ENCODE results near the gene SCGN.
A peak's percentile ranks its signal among the peaks of the same experiment; 100 is the strongest.

SCGN gene

GRCh38 chr6:25691894-25692293 is 39.9 kb downstream of the SCGN start:
- DNase-seq, result no peak

- DNase-seq, result no peak
Measured at GRCh38 chr6:25692472-25692871, 40.5 kb downstream of the SCGN start.

- no peak for DNase-seq
Measured at GRCh38 chr6:25694366-25694765, 42.4 kb downstream of the SCGN start.

GRCh38 chr6:25695671-25696070 is 43.7 kb downstream of the SCGN start:
- DNase-seq, result no peak

GRCh38 chr6:25697537-25698340 is 45.7 kb downstream of the SCGN start:
- no peak for DNase-seq

DNA sequence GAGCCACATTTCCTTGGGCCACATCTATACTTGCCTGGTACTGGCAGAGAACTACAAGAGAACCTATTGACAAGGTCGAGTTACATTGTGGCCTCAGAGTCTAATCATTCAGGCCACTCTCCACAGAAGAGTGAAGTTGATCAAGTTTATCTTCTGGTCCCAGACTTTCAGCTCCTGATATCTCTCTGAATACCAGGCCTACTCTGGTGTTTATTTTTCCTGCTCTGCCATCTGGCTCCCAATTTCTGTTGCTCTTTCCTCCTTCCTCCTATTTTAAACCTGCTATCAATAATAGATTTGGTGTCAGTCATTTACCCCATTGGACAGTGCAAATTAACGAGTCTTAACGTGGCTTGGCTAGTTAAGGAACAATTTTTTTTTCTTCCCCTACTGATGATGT is 46.6 kb downstream of the SCGN start:
- DNase-seq, result no peak

GRCh38 chr6:25699649-25700048 is 47.6 kb downstream of the SCGN start:
- DNase-seq, result no peak

DNA sequence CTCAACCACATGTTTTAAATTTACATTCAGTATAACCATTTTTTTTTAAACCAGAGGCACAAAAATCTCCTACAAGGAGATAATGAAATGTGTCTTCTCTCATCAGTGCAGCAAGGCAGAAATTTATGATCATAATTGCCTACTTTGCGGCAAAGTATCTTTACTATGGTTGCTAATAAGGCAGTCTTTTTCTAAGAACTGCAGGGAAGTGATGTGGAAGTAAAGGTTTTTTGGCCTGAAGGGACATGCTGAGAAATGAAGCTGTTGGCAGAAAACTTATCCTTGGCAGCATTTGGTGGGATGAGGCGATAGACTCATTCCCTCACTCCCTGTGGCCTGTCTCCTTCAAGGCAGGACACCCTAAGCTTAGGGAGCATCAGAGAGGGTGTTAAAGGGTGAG is 48.7 kb downstream of the SCGN start:
- DNase-seq, result no peak

DNA sequence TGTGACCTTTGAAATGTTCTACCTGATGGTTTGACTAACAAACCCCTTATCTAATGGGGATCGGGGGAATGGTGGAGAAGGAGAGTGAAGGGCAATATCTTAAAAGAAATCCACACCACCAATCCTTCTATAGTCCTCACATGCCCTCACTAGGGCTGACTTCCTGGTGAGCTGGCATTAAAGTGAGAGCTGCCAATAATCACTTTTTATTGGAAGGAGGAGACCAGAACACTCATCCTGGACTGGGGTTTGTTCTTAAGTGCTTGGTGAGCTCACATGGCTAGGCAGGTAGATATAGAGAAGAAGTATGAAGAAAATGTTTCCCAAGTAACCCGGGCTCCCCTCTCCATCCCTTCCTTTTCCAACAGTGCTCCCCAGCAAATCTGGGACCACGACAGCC is 49.8 kb downstream of the SCGN start:
- DNase-seq, result no peak

DNA sequence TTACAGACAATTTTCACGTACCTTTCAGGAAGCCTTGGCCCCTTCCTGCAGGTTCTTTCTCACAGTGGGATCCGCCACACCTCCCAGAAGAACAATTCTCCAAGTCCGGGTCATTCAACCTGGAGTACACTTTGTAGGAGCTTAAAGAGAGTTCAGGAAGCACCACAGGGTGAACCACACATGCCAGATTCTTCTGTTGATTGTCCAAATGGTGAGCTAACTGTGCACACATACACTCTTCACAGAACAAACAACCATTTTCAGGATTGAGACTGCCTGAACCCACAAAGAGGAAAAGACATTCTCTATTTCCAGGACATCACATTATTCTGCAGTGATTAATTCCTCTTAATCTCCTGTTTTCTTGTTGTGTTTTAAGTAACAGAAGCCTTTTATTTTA is 51.0 kb downstream of the SCGN start:
- DNase-seq, result no peak

DNA sequence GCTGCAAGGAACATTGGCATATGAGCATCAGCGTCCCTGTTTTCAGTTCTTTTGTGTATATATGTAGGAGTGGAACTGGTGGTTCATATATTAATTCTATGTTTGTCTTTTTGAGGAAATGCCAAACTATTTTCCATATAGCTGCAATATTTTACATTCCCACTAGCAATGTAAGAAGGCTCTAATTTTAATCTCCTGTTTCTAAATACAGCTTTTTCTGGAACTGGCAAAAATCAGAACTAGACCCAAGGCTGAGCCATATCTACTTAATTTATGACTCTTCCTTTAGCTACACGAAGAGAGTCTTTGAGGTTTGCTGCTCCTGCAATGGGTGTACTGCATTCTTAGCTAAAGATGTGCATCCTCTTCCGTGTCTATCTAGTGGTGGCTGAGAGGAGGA is 52.0 kb downstream of the SCGN start:
- DNase-seq, result no peak

GRCh38 chr6:25706314-25707014 is 54.4 kb downstream of the SCGN start:
- DNase-seq, result no peak

DNA sequence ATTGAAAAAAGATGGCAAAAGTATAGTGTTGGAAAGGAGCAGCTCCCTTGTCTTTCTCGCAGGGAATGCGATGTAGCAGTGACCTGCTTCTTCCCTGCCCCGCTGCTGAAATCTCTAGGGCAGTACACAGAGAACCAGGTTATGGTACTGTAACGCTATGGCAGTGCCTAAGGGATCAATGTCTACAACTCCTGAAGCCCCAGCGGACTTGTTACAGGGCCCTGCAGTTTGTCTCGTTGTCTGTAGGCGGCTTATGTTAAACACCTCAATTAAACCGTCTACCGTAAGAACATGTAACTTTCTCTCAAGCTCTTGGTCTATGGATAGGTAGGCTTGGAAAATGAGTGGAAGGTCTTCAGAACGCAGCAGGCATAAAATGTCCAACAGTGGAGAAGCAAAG is 57.7 kb downstream of the SCGN start:
- no peak for DNase-seq

DNA sequence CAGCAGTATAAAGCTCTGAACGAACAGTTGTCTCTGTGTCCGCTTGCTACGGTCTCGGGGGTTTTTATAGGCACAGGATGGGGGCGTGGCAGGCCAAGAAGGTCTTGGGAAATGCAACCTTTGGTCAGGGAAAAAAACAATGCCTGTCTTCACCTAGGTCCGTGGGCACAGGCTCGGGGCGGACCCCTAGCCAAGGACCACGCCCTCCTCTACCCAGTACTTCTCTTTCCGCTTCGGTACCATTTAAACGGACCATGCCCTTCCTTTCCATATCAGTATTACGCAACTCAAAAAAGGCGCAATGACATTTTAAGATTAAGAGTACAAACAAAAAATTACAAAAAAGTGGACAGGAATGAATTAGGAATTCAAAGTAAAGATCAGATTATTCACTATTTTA is 58.3 kb downstream of the SCGN start:
- no peak for DNase-seq

- peak; percentile 21 for DNase-seq
Measured at GRCh38 chr6:25713824-25714223, 61.8 kb downstream of the SCGN start.

- DNase-seq, result no peak
Measured at GRCh38 chr6:25714765-25715164, 62.8 kb downstream of the SCGN start.

DNA sequence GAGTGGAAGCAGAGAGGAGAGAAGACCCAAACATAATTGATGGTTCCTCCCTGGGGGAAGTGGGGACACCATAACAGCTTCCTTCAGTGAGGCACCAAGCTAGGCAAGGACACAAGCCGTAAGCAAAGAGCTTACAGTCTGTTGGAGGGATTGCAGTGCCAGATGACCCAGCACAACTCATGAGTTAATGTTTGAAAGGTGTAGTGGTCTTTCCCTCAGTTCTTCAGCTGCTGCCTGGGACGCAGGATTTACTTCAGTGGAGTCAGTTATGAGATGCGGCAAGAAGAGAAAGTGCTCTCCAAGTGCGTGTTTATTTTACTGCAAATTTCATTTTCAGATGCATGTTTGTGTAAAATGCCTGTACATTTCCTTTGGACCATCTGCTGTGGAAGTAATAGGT is 63.8 kb downstream of the SCGN start:
- DNase-seq, result no peak

DNA sequence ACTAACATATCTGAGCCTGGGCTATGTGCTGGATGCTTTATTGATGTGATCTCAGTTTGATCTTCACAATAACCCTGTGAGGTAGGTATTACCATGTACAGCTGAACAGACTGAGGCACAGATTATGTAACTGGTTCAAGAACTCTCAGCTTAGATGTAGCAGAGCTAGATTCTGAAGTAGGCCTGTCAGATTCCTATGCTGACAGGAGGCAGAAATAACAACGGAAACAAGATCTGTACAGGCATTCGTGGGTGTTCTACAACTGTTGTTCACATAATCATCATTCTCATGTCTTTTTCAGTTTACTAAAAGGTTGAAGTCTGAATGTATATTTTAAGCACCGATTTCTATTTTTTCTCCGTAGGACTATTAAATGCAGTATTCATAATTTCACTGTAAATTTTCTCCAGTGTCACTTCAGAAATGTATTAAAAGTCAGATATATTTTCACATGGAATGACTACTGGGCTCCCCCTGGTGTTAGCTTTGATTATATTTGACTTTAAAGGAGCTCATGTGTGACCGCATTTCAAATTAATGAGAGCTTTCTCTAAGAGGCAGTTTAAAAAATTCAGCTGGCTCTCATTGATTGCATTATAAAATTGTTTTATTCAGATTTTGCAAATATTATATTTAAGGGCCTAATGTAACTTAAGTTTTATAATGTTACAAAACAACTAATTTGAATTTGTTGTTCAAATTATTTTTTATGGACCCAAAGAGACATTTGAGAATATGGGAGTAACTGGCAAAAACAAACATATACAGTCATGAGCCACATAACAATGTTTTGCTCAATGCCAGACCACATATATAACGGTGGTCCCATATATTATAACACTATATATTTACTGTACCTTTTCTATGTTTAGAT is 66.1 kb downstream of the SCGN start:
- peak; percentile 4 for DNase-seq

GRCh38 chr6:25726122-25726911 is 74.3 kb downstream of the SCGN start:
- DNase-seq, result no peak

GRCh38 chr6:25727028-25727427 is 75.0 kb downstream of the SCGN start:
- no peak for DNase-seq

DNA sequence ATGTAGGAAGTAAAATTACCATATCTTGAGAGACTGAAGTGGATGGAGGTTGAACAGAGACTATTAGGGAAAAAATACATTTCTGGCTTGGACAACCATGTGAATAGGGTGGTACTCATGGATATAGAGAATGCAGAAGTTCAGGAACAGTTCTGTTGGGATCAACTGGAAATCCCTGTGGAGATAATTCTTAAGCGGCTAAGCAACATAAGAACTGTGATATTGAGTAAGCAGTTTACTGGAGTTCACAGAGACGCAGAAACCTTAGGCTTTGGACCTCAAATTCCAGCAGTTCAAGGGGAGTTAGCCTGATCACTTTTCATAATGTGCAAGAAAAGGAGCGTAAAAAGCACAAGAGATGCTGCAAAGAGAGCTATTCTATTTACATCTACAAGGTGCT is 78.9 kb downstream of the SCGN start:
- no peak for DNase-seq

DNA sequence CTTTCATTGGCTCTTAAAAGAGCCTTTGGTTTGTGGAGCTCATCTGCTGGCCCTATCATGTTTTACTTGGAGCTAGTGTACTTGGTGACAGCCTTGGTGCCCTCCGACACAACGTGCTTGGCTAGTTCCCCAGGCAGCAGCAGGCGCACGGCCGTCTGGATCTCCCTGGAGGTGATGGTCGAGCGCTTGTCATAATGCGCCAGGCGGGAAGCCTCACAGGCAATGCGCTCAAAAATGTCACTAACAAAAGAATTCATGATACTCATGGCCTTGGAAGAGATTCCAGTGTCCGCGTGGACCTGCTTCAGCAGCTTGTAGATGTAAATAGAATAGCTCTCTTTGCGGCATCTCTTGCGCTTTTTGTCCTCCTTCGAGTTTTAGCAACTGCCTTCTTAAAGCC is 79.7 kb downstream of the SCGN start:
- no peak for DNase-seq

Data from NCI-H1436 (cell line).